ENCODE results near the gene NEUROD2. TPM values are rescaled to one million over a fixed set of nuclear protein-coding genes. Genes with fewer than 3 reads are reported as not detected.

Gene NEUROD2
- total RNA-seq, 2 experiments from 2014 or later: not detected

- H3K4me3 Mint-ChIP-seq: no peak overlapping the region
- H3K27me3 ChIP-seq (ENCODE audit: control insufficient read depth in 1 of 2, insufficient read depth in 2 of 2, low read length in 2 of 2): peaks cover 40 to 50% of the 10 kb centered on the region in 2 experiments
Measured at GRCh38 chr17:39609416-39610025, 1.8 kb upstream of the NEUROD2 start.

DNA sequence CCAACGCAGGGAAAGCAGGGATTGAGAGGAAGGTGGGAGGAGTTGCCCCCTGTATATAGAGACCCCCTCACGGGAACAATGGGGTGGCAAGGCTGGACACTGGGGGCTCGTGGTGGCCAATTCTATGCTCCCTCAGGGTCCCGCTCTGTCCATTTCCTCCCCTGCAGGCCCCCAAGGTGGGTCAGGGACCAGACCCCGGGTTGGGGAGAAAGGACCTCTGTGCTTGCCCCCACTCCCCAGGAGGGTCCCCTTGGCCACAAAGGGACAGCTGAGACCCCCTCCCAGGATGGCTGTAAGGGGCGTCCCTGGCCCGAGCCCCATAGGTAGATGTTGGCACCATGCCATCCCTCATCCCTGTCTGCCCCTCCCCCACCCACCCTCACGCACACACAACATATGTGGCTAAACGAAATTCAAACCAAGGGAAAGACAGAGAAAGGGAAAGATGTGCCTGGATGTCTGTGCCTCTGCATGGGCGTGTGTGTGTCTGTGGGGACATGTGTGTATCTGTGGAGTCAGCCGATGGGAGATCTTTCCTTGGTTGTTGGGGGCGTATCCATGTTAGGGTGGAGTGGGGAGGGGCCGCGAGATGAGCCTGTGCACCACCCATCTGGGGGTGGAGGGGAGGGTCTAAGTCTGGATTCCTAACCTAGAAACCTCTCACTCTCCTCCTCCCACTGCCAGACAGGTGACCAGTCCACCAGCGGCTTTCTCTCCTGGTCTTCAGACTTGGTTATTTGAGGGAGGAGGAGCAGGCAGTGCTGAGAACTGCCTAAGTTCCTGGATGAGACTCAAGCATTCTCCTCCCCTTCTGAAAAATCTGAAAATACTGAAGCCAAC, 642 bp upstream of the NEUROD2 start:
- H3K4me3 ChIP-seq (ENCODE audit: low read length): no peak overlapping the region
- Mint-ChIP-seq H3K27me3 (peaks cover 64% of the 10 kb centered on the region), H3K27ac (no peak overlapping the region), H3K4me1 (ENCODE audit: low read depth) (peaks cover 16% of the 10 kb centered on the region), H3K4me3 (no peak overlapping the region), H3K36me3 (ENCODE audit: low read depth) (no peaks in the 10 kb centered on the region), H3K9me3 (no peaks in the 10 kb centered on the region)
- intact Hi-C loops (cut with DNase I, micrococcal nuclease): no loop called here
- no peaks in the 10 kb centered on the region for H3K36me3 ChIP-seq (ENCODE audit: insufficient read depth, low read length)
- H3K4me1 ChIP-seq (ENCODE audit: insufficient read depth, low read length): peaks cover 48% of the 10 kb centered on the region
- peaks cover 0 to 25% of the 10 kb centered on the region in 2 experiments for H3K9me3 ChIP-seq (ENCODE audit: control insufficient read depth in 1 of 2, insufficient read depth in 1 of 2, low read length in 2 of 2)
- DNase-seq (no peak), ATAC-seq (ENCODE audit: poor library complexity) (no peak)
- ChIA-PET POLR2A (no interaction called here), CTCF (no interaction called here)
- TF ChIP-seq, protein P1, sequence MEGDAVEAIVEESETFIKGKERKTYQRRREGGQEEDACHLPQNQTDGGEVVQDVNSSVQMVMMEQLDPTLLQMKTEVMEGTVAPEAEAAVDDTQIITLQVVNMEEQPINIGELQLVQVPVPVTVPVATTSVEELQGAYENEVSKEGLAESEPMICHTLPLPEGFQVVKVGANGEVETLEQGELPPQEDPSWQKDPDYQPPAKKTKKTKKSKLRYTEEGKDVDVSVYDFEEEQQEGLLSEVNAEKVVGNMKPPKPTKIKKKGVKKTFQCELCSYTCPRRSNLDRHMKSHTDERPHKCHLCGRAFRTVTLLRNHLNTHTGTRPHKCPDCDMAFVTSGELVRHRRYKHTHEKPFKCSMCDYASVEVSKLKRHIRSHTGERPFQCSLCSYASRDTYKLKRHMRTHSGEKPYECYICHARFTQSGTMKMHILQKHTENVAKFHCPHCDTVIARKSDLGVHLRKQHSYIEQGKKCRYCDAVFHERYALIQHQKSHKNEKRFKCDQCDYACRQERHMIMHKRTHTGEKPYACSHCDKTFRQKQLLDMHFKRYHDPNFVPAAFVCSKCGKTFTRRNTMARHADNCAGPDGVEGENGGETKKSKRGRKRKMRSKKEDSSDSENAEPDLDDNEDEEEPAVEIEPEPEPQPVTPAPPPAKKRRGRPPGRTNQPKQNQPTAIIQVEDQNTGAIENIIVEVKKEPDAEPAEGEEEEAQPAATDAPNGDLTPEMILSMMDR (IDR thresholded peaks at IDR 0.05): no peak
- peaks cover 50 to 62% of the 10 kb centered on the region in 2 experiments for H3K27me3 ChIP-seq (ENCODE audit: control insufficient read depth in 1 of 2, insufficient read depth in 2 of 2, low read length in 2 of 2)
- H3K27ac ChIP-seq (ENCODE audit: low read depth in 1 of 2, low read length in 2 of 2): no peak overlapping the region

More at GRCh38 chr17:39609416-39610025, 1.8 kb upstream of the NEUROD2 start:
- H3K36me3 ChIP-seq (ENCODE audit: insufficient read depth, low read length): no peaks in the 10 kb centered on the region
- TF ChIP-seq, protein P1 (IDR thresholded peaks at IDR 0.05): no peak
- Mint-ChIP-seq H3K36me3 (ENCODE audit: low read depth) (no peaks in the 10 kb centered on the region), H3K27ac (no peak overlapping the region), H3K9me3 (no peaks in the 10 kb centered on the region), H3K27me3 (peaks cover 59% of the 10 kb centered on the region), H3K4me1 (ENCODE audit: low read depth) (peaks cover 11% of the 10 kb centered on the region)
- intact Hi-C loops (cut with DNase I, micrococcal nuclease): no loop called here
- ChIA-PET POLR2A (no interaction called here), CTCF (no interaction called here)
- peaks cover 0 to 25% of the 10 kb centered on the region in 2 experiments for H3K9me3 ChIP-seq (ENCODE audit: control insufficient read depth in 1 of 2, insufficient read depth in 1 of 2, low read length in 2 of 2)
- H3K27ac ChIP-seq (ENCODE audit: low read depth in 1 of 2, low read length in 2 of 2): no peak overlapping the region
- ATAC-seq (ENCODE audit: poor library complexity) (no peak), DNase-seq (no peak)
- no peak overlapping the region for H3K4me3 ChIP-seq (ENCODE audit: low read length)
- peaks cover 36% of the 10 kb centered on the region for H3K4me1 ChIP-seq (ENCODE audit: insufficient read depth, low read length)

DNA sequence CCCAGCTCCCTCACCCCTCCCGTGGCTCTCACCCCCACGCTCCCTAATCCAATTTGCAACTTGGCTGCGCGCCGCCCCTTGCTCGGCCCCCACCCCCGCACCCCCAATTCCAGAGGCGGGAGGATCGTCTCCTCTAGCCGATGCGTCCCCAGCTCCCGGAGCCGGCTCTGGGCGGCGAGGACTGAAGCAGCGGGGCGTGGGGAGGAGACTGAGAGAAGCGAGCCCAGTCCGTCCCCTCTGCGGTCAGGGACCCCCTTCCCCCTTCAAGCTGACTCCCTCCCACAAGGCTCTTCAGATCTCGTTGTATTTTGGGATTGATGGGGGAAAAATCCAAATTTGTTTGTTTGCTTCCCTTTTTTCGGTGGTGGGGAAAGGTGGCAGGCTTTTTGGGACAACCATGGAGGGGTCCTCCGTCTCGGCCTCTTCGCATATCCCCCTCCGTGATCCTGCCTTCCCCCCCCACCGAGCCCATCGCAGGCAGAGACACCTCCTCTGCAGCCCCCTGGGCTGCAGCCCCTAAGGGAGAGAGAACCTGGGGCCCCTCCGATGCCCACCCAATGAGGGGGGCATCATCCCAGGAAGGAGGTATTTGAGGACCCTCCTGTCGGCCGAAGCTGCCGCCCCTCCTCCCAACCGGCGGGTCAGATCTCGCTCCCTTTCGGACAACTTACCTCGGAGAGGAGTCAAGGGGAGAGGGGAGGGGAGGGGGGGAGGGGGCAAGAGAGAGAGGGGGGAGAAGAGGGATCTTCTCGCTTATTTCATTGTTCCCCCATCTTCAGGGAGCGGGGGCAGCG, 466 bp downstream of the NEUROD2 start:
- H3K9me3 ChIP-seq (ENCODE audit: control insufficient read depth in 1 of 2, insufficient read depth in 1 of 2, low read length in 2 of 2): peaks cover 0 to 21% of the 10 kb centered on the region in 2 experiments
- peaks cover 61 to 73% of the 10 kb centered on the region in 2 experiments for H3K27me3 ChIP-seq (ENCODE audit: control insufficient read depth in 1 of 2, insufficient read depth in 2 of 2, low read length in 2 of 2)
- peaks cover 48% of the 10 kb centered on the region for H3K4me1 ChIP-seq (ENCODE audit: insufficient read depth, low read length)
- Mint-ChIP-seq H3K9me3 (no peaks in the 10 kb centered on the region), H3K4me1 (ENCODE audit: low read depth) (peaks cover 20% of the 10 kb centered on the region), H3K27me3 (peaks cover 69% of the 10 kb centered on the region), H3K36me3 (ENCODE audit: low read depth) (no peaks in the 10 kb centered on the region), H3K4me3 (no peak overlapping the region), H3K27ac (no peak overlapping the region)
- ChIA-PET CTCF (interaction anchor here (4.4 kb wide), 1 partner anchor 15 kb away, joined by 17 read pairs; no protein-coding TSS in a partner anchor), POLR2A (no interaction called here)
- TF ChIP-seq, protein P1 (IDR thresholded peaks at IDR 0.05): no peak
- no peaks in the 10 kb centered on the region for H3K36me3 ChIP-seq (ENCODE audit: insufficient read depth, low read length)
- ATAC-seq (ENCODE audit: poor library complexity) (no peak), DNase-seq (no peak)
- H3K27ac ChIP-seq (ENCODE audit: low read depth in 1 of 2, low read length in 2 of 2): no peak overlapping the region
- H3K4me3 ChIP-seq (ENCODE audit: low read length): no peak overlapping the region
- intact Hi-C loops (cut with DNase I, micrococcal nuclease): no loop called here

Measured in CD4-positive, alpha-beta T cell (primary cell).